ENCODE data around the gene DOK6. TPM values are rescaled to one million over a fixed set of nuclear protein-coding genes. Genes with fewer than 3 reads are reported as not detected.

Gene DOK6
- total RNA-seq, 1 donor from 2014 or later, result 8.9 TPM

DNA sequence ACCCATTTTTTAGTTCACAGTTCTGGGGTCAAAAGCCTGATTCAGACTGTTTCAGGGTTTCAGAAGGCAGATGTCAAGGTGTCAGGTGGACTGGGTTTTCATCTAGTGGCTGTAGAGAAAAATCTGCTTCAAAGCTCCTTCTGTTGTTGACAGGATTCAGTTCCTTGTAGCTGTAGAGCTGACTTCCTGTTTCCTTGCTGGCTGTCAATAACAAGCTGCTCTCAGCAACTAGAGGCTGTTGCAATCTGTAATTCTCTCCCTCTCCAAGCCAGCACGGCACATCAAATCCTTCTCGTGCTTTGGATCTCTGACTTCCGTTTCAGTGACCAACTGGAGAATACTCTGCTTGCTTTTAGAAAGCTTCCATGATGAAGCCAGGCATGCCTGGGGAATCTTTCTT lies 179.4 kb downstream of the DOK6 start:
- Mint-ChIP-seq H3K27ac (ENCODE audit: unreplicated experiment) (no peak overlapping the region), H3K4me1 (ENCODE audit: low read depth) (no peaks in the 10 kb centered on the region), H3K27me3 (ENCODE audit: low read depth) (no peaks in the 10 kb centered on the region), H3K36me3 (ENCODE audit: low read depth) (no peaks in the 10 kb centered on the region), H3K9me3 (ENCODE audit: low read depth) (peaks cover 8% of the 10 kb centered on the region), H3K4me3 (ENCODE audit: unreplicated experiment) (no peak overlapping the region)
- no peak for TF ChIP-seq CTCF (IDR thresholded peaks at IDR 0.05)
- DNase-seq (ENCODE audit: low spot score), result no peak

DNA sequence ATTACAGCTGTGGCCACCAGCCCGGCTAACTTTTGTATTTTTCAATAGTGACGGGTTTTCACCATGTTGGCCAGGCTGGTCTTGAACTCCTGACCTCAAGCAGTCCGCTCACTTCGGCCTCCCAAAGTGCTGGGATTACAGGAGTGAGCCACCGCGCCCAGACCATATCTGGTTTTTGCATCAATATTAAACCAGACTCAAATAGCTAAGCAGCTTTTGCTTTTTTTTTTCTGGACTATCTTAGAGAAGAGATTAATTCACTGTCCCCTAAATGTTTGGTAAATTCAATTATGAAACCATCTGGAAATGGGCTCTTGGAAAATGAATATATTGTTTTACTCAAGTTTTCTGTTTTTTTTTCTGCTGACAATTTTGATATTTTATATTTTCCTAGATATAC lies 183.7 kb downstream of the DOK6 start:
- peaks cover 8% of the 10 kb centered on the region for H3K9me3 Mint-ChIP-seq (ENCODE audit: low read depth)
- H3K27ac Mint-ChIP-seq (ENCODE audit: unreplicated experiment), result no peak overlapping the region

GRCh38 chr18:69585696-69586095 lies 185.0 kb downstream of the DOK6 start:
- Mint-ChIP-seq H3K4me1 (ENCODE audit: low read depth) (no peaks in the 10 kb centered on the region), H3K27me3 (ENCODE audit: low read depth) (peaks cover 2% of the 10 kb centered on the region), H3K9me3 (ENCODE audit: low read depth) (peaks cover 10% of the 10 kb centered on the region), H3K4me3 (ENCODE audit: unreplicated experiment) (no peak overlapping the region), H3K27ac (ENCODE audit: unreplicated experiment) (no peak overlapping the region), H3K36me3 (ENCODE audit: low read depth) (no peaks in the 10 kb centered on the region)
- no peak for TF ChIP-seq CTCF (IDR thresholded peaks at IDR 0.05)
- no peak for DNase-seq (ENCODE audit: low spot score)

More for the DNA sequence above, 183.7 kb downstream of the DOK6 start:
- no peak for TF ChIP-seq CTCF (IDR thresholded peaks at IDR 0.05)
- no peaks in the 10 kb centered on the region for H3K36me3 Mint-ChIP-seq (ENCODE audit: low read depth)
- no peaks in the 10 kb centered on the region for H3K4me1 Mint-ChIP-seq (ENCODE audit: low read depth)
- DNase-seq (ENCODE audit: low spot score), result no peak
- H3K4me3 Mint-ChIP-seq (ENCODE audit: unreplicated experiment), result no peak overlapping the region
- peaks cover 2% of the 10 kb centered on the region for H3K27me3 Mint-ChIP-seq (ENCODE audit: low read depth)

- Mint-ChIP-seq H3K4me3 (ENCODE audit: unreplicated experiment) (no peak overlapping the region), H3K36me3 (ENCODE audit: low read depth) (no peaks in the 10 kb centered on the region), H3K9me3 (ENCODE audit: low read depth) (peaks cover 3% of the 10 kb centered on the region), H3K27ac (ENCODE audit: unreplicated experiment) (no peak overlapping the region), H3K27me3 (ENCODE audit: low read depth) (peaks cover 2% of the 10 kb centered on the region), H3K4me1 (ENCODE audit: low read depth) (no peaks in the 10 kb centered on the region)
- no peak for TF ChIP-seq CTCF (IDR thresholded peaks at IDR 0.05)
- DNase-seq (ENCODE audit: low spot score), result no peak
These were observed 185.8 kb downstream of the DOK6 start for GRCh38 chr18:69586537-69586936.

- Mint-ChIP-seq H3K36me3 (ENCODE audit: low read depth) (no peaks in the 10 kb centered on the region), H3K27ac (ENCODE audit: unreplicated experiment) (no peak overlapping the region), H3K9me3 (ENCODE audit: low read depth) (peaks cover 3% of the 10 kb centered on the region), H3K27me3 (ENCODE audit: low read depth) (peaks cover 2% of the 10 kb centered on the region), H3K4me3 (ENCODE audit: unreplicated experiment) (no peak overlapping the region), H3K4me1 (ENCODE audit: low read depth) (no peaks in the 10 kb centered on the region)
- DNase-seq (ENCODE audit: low spot score), result no peak
- TF ChIP-seq CTCF (IDR thresholded peaks at IDR 0.05), result no peak
These were observed 187.6 kb downstream of the DOK6 start for GRCh38 chr18:69588301-69588700.

Data from chondrocyte (in vitro differentiated cells).